ENCODE measurements around the gene NSD2. TPM values are rescaled to one million over a fixed set of nuclear protein-coding genes. Genes with fewer than 3 reads are reported as not detected.

The NSD2 gene
- total RNA-seq, 1 donor from 2014 or later = 44.6 TPM

GRCh38 chr4:1970926-1971325, 99.7 kb downstream of the NSD2 start:
- H3K4me3 Mint-ChIP-seq = no peak overlapping the region
- H3K9me3 Mint-ChIP-seq = no peaks in the 10 kb centered on the region
- no peak overlapping the region for H3K27ac Mint-ChIP-seq
- POLR2A ChIA-PET = no interaction called here
- intact Hi-C loops (cut with micrococcal nuclease) = no loop called here
- ATAC-seq (ENCODE audit: low read depth) (no peak), DNase-seq (no peak)
- H3K4me1 Mint-ChIP-seq = no peaks in the 10 kb centered on the region
- CTCF ChIA-PET = no interaction called here
- TF ChIP-seq CTCF (IDR thresholded peaks at IDR 0.05) = no peak
- no peaks in the 10 kb centered on the region for H3K27me3 Mint-ChIP-seq
- H3K36me3 Mint-ChIP-seq (ENCODE audit: low read depth) = peaks cover 52% of the 10 kb centered on the region

- TF ChIP-seq CTCF (IDR thresholded peaks at IDR 0.05) = no peak
- ATAC-seq (ENCODE audit: low read depth) = no peak
- Mint-ChIP-seq H3K9me3 (no peaks in the 10 kb centered on the region), H3K4me3 (no peak overlapping the region), H3K27me3 (no peaks in the 10 kb centered on the region), H3K27ac (no peak overlapping the region), H3K36me3 (ENCODE audit: low read depth) (peaks cover 55% of the 10 kb centered on the region), H3K4me1 (no peaks in the 10 kb centered on the region)
- ChIA-PET CTCF (no interaction called here), POLR2A (no interaction called here)
- no peak for DNase-seq
- intact Hi-C loops (cut with micrococcal nuclease) = no loop called here
Measured at GRCh38 chr4:1971456-1972200, 100.4 kb downstream of the NSD2 start.

GRCh38 chr4:1972414-1972813, 101.2 kb downstream of the NSD2 start:
- ChIA-PET POLR2A (no interaction called here), CTCF (no interaction called here)
- TF ChIP-seq CTCF (IDR thresholded peaks at IDR 0.05) = no peak
- no peak overlapping the region for H3K27ac Mint-ChIP-seq
- no peak for DNase-seq
- H3K36me3 Mint-ChIP-seq (ENCODE audit: low read depth) = peaks cover 55% of the 10 kb centered on the region
- no peaks in the 10 kb centered on the region for H3K27me3 Mint-ChIP-seq
- no peak for ATAC-seq (ENCODE audit: low read depth)
- intact Hi-C loops (cut with micrococcal nuclease) = no loop called here
- no peak overlapping the region for H3K4me3 Mint-ChIP-seq
- H3K4me1 Mint-ChIP-seq = no peaks in the 10 kb centered on the region
- H3K9me3 Mint-ChIP-seq = no peaks in the 10 kb centered on the region

GRCh38 chr4:1973218-1973617, 102.0 kb downstream of the NSD2 start:
- H3K27ac Mint-ChIP-seq = no peak overlapping the region
- peaks cover 56% of the 10 kb centered on the region for H3K36me3 Mint-ChIP-seq (ENCODE audit: low read depth)
- no peak for ATAC-seq (ENCODE audit: low read depth)
- no peaks in the 10 kb centered on the region for H3K9me3 Mint-ChIP-seq
- DNase-seq = no peak
- CTCF ChIA-PET = no interaction called here
- POLR2A ChIA-PET = no interaction called here
- intact Hi-C loops (cut with micrococcal nuclease) = no loop called here
- H3K4me1 Mint-ChIP-seq = no peaks in the 10 kb centered on the region
- no peaks in the 10 kb centered on the region for H3K27me3 Mint-ChIP-seq
- H3K4me3 Mint-ChIP-seq = no peak overlapping the region
- no peak for TF ChIP-seq CTCF (IDR thresholded peaks at IDR 0.05)

GRCh38 chr4:1973661-1974060, 102.5 kb downstream of the NSD2 start:
- TF ChIP-seq CTCF (IDR thresholded peaks at IDR 0.05) = no peak
- Mint-ChIP-seq H3K27me3 (no peaks in the 10 kb centered on the region), H3K27ac (no peak overlapping the region), H3K4me1 (no peaks in the 10 kb centered on the region), H3K9me3 (no peaks in the 10 kb centered on the region), H3K36me3 (ENCODE audit: low read depth) (peaks cover 57% of the 10 kb centered on the region), H3K4me3 (no peak overlapping the region)
- intact Hi-C loops (cut with micrococcal nuclease) = no loop called here
- no peak for DNase-seq
- CTCF ChIA-PET = no interaction called here
- ATAC-seq (ENCODE audit: low read depth) = no peak
- POLR2A ChIA-PET = no interaction called here
